NCI-H1417 (cell line): ENCODE measurements around the gene CYSLTR2.

Source experiments
- DNase-seq, 3 experiments: peaks; one replicate each; lab custom pipeline; 2025; lab: John Stamatoyannopoulos, UW

CYSLTR2 gene

GRCh38 chr13:48741377-48741776 is 87.6 kb downstream of the CYSLTR2 start:
- no peak for DNase-seq

- no peak for DNase-seq
Observed at GRCh38 chr13:48746821-48747220, 93.1 kb downstream of the CYSLTR2 start.

GRCh38 chr13:48748681-48749080 is 95.0 kb downstream of the CYSLTR2 start:
- no peak for DNase-seq

- DNase-seq, result no peak
Observed at GRCh38 chr13:48749144-48749543, 95.4 kb downstream of the CYSLTR2 start.

GRCh38 chr13:48749699-48750473 is 96.2 kb downstream of the CYSLTR2 start:
- DNase-seq, result peak in 2 of 3 experiments; percentile 7 to 43

- no peak for DNase-seq
Observed at GRCh38 chr13:48750588-48751383, 97.1 kb downstream of the CYSLTR2 start.

- DNase-seq, result no peak
Observed at GRCh38 chr13:48760626-48761025, 106.9 kb downstream of the CYSLTR2 start.
